Activated naive CD4-positive, alpha-beta T cell treated with anti-CD3 and anti-CD28 coated beads, Interleukin-2, amount 10 ng/mL, durations not matched to agents 7 days and 5 days (primary cell): ENCODE measurements around the gene RNF212.

Source experiments
- CTCF ChIA-PET: fragments of 350-600 bp; sonication (Branson Sonifier 250); formaldehyde crosslinking; loops from one replicate; lab custom pipeline; 2021; ENCODE audit warnings: antibody characterized with exemption; lab: Charles Lee
- DNase-seq: peaks from one replicate; pipeline ENCODE4 v3.0.0-alpha.2; 2020
- H3K27ac Mint-ChIP-seq: one replicate; pipeline ENCODE4 v1.8.0; 2021; ENCODE audit warnings: mild to moderate bottlenecking, moderate library complexity, mixed read lengths
- H3K27me3 Mint-ChIP-seq: one replicate; pipeline ENCODE4 v1.8.0; 2021; ENCODE audit warnings: mild to moderate bottlenecking, mixed read lengths
- H3K36me3 Mint-ChIP-seq: one replicate; pipeline ENCODE4 v1.8.0; 2021; ENCODE audit warnings: mixed read lengths
- H3K4me1 Mint-ChIP-seq: one replicate; pipeline ENCODE4 v1.8.0; 2021; ENCODE audit warnings: mixed read lengths
- H3K4me3 Mint-ChIP-seq: one replicate; pipeline ENCODE4 v1.8.0; 2021; ENCODE audit warnings: mild to moderate bottlenecking, moderate library complexity, mixed read lengths
- H3K9me3 Mint-ChIP-seq: one replicate; pipeline ENCODE4 v1.8.0; 2021; ENCODE audit warnings: mixed read lengths

Gene RNF212

DNA sequence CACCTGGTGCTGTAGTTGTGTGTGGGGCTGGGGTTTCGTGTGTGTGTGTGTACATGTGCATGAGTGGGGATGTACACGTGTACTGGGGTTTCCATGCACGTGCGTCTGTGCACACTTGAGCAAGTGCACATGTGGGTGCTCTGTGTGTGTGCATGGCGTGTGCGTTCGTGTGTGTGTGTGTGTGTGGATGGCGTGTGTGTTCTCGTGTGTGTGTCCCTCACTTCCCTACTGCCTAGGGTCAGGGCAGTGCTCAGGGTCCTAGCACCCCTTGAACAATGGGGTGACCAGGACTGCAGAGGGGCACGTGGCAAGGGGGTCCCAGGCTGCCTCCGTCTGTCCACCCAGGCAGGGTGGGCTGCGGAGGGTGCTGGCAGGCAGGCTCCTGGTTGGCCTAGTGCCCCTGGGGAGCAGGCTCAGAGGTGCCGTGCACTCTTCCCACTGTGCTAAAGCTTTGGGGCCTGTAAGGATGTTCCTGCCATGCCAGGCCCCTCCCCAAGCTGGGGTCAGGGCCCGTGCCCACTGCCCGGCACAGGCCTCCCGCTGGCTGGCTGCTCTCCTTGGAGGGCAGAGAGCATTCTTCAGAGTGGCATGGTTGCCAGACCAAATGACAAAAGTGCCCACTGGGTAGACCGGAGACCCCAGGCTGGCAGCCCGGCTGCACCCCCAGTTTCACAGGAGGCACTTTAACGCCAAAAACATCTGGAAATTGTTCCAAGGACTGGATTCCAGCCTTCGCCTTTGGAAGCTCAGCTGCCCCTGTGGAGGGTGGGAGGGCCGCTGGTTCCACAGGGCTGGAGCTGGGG is 72.8 kb downstream of the RNF212 start:
- no peak overlapping the region for H3K27ac Mint-ChIP-seq
- H3K36me3 Mint-ChIP-seq: no peaks in the 10 kb centered on the region
- peaks cover 22% of the 10 kb centered on the region for H3K27me3 Mint-ChIP-seq
- H3K4me1 Mint-ChIP-seq: no peaks in the 10 kb centered on the region
- H3K9me3 Mint-ChIP-seq: peaks cover 3% of the 10 kb centered on the region
- CTCF ChIA-PET: no interaction called here
- no peak for DNase-seq
- no peak overlapping the region for H3K4me3 Mint-ChIP-seq

DNA sequence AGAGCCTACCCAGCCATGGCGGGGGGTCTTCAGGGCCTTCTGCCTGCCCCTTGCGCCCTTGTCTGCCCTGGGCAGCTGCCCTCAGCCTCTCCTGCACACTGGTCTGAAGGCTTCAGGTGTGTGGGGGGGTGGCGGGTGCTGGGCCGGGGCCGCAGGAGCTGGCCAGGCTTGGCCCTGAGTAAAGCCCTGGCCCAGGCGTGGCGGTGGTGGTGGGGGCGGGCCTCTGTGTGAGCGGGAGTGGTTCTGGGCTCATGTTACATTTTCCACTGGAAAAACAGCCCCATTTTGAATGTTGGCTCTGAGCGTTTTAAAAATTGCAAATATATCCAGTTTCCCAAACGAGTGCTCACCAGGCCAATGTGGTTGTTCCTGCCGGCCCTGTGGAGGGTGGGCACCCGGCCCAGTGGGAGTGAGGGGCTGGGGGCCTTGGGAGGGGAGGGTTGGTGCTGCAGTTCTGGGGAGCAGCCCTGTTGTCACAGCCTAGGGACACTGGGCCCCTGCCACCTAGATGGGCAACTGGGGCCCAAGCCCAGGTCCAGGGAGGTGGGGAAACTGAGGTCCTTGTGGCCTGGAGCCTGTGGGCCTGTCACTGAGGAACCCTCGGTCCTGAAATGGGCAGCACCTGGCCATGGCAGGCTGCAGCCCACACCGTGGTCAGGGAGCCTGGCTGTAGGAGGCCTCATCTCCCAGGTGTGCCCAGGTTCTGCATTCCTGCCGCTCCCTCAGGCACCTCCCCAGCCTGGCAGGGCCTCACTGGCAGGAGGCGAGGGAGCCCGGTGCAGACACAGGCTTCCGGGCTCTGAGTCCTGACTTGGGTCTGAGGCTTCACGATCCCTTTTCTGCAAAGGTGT is 73.6 kb downstream of the RNF212 start:
- no peak overlapping the region for H3K27ac Mint-ChIP-seq
- no peak for DNase-seq
- peaks cover 3% of the 10 kb centered on the region for H3K9me3 Mint-ChIP-seq
- no peaks in the 10 kb centered on the region for H3K4me1 Mint-ChIP-seq
- peaks cover 14% of the 10 kb centered on the region for H3K27me3 Mint-ChIP-seq
- H3K36me3 Mint-ChIP-seq: no peaks in the 10 kb centered on the region
- CTCF ChIA-PET: no interaction called here
- no peak overlapping the region for H3K4me3 Mint-ChIP-seq

GRCh38 chr4:1038948-1039492 is 74.3 kb downstream of the RNF212 start:
- no peak overlapping the region for H3K4me3 Mint-ChIP-seq
- no peaks in the 10 kb centered on the region for H3K4me1 Mint-ChIP-seq
- CTCF ChIA-PET: no interaction called here
- no peaks in the 10 kb centered on the region for H3K36me3 Mint-ChIP-seq
- DNase-seq: no peak
- H3K27ac Mint-ChIP-seq: no peak overlapping the region
- H3K9me3 Mint-ChIP-seq: peaks cover 3% of the 10 kb centered on the region
- H3K27me3 Mint-ChIP-seq: peaks cover 7% of the 10 kb centered on the region

DNA sequence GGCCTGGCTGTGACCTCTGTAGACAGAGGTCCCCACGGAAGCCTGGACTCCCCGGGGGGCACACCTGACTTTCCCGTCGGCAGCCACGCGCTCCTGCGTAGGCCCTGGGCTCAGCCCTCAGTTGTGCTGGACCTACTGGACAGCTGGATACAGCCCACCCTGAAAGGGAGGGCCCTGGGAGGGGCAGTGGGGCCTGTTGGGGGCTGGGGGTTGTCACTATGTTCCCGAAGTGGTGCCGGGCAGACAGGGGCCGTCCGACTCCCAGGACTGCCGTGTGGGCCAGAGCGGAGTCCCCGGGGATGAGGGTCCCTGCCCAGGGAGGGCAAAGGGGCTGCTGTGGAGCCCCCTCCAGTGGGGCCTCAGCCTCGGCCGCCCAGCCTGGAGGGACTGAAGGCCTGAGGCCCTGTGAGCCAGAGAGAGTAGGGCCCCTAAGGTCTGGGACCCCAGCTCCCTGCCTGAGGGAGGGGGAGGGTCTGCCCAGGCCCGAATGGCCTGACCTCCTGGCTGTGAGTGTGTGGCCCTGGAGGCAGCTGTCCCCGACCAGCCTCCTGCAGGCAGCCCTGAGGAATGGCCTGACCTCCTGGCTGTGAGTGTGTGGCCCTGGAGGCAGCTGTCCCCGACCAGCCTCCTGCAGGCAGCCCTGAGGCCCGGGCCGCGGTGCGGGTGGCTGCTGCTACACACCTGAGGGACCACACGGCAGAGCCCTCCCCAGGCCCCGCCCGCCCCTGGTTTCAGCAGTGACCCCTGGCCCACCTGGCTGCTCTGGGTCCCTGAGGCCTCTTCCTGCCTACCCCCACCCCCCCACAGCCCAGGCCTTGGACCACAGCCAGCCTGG is 76.2 kb downstream of the RNF212 start:
- Mint-ChIP-seq H3K27me3 (no peaks in the 10 kb centered on the region), H3K27ac (no peak overlapping the region), H3K36me3 (no peaks in the 10 kb centered on the region), H3K4me3 (no peak overlapping the region), H3K4me1 (no peaks in the 10 kb centered on the region), H3K9me3 (no peaks in the 10 kb centered on the region)
- no peak for DNase-seq
- CTCF ChIA-PET: no interaction called here

GRCh38 chr4:1036095-1036494 is 77.3 kb downstream of the RNF212 start:
- Mint-ChIP-seq H3K27me3 (no peaks in the 10 kb centered on the region), H3K27ac (no peak overlapping the region), H3K9me3 (no peaks in the 10 kb centered on the region), H3K36me3 (no peaks in the 10 kb centered on the region), H3K4me1 (no peaks in the 10 kb centered on the region), H3K4me3 (no peak overlapping the region)
- no peak for DNase-seq
- CTCF ChIA-PET: no interaction called here

- Mint-ChIP-seq H3K36me3 (no peaks in the 10 kb centered on the region), H3K27ac (no peak overlapping the region), H3K27me3 (no peaks in the 10 kb centered on the region), H3K9me3 (no peaks in the 10 kb centered on the region), H3K4me3 (no peak overlapping the region), H3K4me1 (no peaks in the 10 kb centered on the region)
- CTCF ChIA-PET: no interaction called here
- DNase-seq: no peak
Observed at GRCh38 chr4:1035510-1035909, 77.9 kb downstream of the RNF212 start.

- Mint-ChIP-seq H3K4me1 (no peaks in the 10 kb centered on the region), H3K36me3 (no peaks in the 10 kb centered on the region), H3K27ac (no peak overlapping the region), H3K27me3 (no peaks in the 10 kb centered on the region), H3K9me3 (no peaks in the 10 kb centered on the region), H3K4me3 (no peak overlapping the region)
- DNase-seq: no peak
- CTCF ChIA-PET: no interaction called here
Observed at GRCh38 chr4:1033840-1034551, 79.4 kb downstream of the RNF212 start.

DNA sequence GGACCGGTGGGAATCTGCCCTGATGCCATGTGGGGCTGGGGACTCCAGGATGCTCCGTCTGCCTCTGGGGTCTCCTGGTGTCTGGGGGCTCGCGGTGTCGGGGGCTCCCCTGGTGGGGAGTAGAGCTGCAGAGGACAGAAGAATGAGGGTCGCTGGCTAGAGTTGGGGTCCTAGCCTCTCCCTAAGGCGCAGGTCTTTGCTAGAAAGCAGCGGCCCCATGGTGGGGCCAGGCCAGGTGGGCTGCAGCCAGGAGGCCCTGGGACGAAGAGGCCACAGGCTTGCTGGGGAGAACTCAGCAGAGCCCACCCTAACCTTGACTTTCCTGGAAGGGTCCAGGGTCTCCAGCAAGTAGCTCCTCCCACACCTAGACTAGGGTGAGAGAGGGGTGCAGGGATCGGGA is 80.5 kb downstream of the RNF212 start:
- no peaks in the 10 kb centered on the region for H3K27me3 Mint-ChIP-seq
- H3K27ac Mint-ChIP-seq: no peak overlapping the region
- H3K36me3 Mint-ChIP-seq: no peaks in the 10 kb centered on the region
- no peak for DNase-seq
- H3K4me3 Mint-ChIP-seq: no peak overlapping the region
- H3K9me3 Mint-ChIP-seq: no peaks in the 10 kb centered on the region
- CTCF ChIA-PET: no interaction called here
- no peaks in the 10 kb centered on the region for H3K4me1 Mint-ChIP-seq

GRCh38 chr4:1031956-1032795 is 81.2 kb downstream of the RNF212 start:
- Mint-ChIP-seq H3K27ac (no peak overlapping the region), H3K36me3 (no peaks in the 10 kb centered on the region), H3K4me3 (no peak overlapping the region), H3K27me3 (no peaks in the 10 kb centered on the region), H3K9me3 (no peaks in the 10 kb centered on the region), H3K4me1 (no peaks in the 10 kb centered on the region)
- CTCF ChIA-PET: no interaction called here
- no peak for DNase-seq

DNA sequence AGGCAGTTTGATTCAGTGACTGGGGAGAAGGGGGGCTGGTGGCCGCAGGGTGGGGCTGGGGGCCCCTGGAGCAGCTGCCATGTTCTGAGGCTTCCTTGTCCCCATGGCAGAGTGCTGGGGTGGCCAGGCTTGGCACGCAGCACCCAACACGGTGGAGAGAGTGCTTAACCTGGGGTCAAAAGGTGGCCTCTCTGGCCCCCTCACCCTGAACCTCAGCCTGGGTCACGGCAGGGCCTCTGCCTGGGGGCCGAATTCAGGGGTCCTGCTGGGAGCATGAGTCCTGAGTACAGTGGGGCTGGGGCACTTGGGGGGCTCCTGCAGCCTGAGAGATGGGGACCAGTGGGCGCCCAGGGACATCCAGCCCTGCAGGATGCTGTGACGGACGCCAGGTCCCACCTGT is 82.0 kb downstream of the RNF212 start:
- H3K27me3 Mint-ChIP-seq: no peaks in the 10 kb centered on the region
- no peak overlapping the region for H3K4me3 Mint-ChIP-seq
- no peaks in the 10 kb centered on the region for H3K9me3 Mint-ChIP-seq
- H3K4me1 Mint-ChIP-seq: peaks cover 2% of the 10 kb centered on the region
- no peaks in the 10 kb centered on the region for H3K36me3 Mint-ChIP-seq
- H3K27ac Mint-ChIP-seq: no peak overlapping the region
- no peak for DNase-seq
- CTCF ChIA-PET: no interaction called here

DNA sequence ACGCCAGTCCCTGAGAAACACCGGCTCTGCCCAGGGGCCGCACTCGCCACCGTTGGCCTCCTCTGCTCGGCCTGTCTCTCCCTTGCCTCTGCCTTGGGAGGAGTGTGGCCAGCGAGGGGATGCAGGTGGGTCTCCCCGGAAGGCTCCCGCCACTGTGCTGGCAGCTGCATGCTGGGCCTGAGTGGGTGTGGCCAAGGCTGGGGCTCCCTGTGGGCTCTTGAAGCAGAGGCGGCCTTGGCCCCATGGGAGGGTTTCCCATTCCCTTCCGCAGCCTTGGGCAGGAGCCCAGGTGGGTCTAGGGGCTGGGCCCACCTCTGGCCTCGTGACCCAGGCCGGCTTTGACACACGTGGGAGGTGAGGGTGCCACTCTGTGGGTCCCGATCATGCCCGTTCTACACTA is 82.8 kb downstream of the RNF212 start:
- Mint-ChIP-seq H3K4me1 (peaks cover 6% of the 10 kb centered on the region), H3K27me3 (no peaks in the 10 kb centered on the region), H3K27ac (no peak overlapping the region), H3K4me3 (no peak overlapping the region), H3K9me3 (no peaks in the 10 kb centered on the region), H3K36me3 (peaks cover under 1% of the 10 kb centered on the region)
- CTCF ChIA-PET: no interaction called here
- no peak for DNase-seq

DNA sequence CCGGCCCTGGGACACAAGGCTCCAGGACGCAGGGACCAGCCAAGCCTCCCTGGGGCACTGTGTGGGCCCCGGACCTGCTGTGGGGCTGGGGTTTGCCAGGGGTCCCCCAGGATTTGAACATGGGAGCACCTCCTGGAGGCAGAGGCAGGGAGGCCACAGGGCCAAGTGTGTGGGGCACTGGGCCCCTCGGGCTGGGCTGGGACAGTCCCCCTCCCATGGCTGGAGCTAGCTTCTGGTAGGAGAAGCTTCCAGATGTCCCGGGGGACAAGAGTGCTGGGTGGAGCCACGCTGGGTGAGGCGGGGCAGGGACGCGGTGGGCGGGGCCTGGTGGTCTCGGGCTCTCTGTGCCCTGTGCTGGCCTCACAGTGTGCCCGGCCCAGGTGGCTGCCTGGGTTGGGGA is 83.3 kb downstream of the RNF212 start:
- CTCF ChIA-PET: no interaction called here
- DNase-seq: no peak
- no peak overlapping the region for H3K27ac Mint-ChIP-seq
- H3K4me3 Mint-ChIP-seq: no peak overlapping the region
- H3K27me3 Mint-ChIP-seq: no peaks in the 10 kb centered on the region
- peaks cover 6% of the 10 kb centered on the region for H3K36me3 Mint-ChIP-seq
- peaks cover 1% of the 10 kb centered on the region for H3K9me3 Mint-ChIP-seq
- H3K4me1 Mint-ChIP-seq: peaks cover 6% of the 10 kb centered on the region

DNA sequence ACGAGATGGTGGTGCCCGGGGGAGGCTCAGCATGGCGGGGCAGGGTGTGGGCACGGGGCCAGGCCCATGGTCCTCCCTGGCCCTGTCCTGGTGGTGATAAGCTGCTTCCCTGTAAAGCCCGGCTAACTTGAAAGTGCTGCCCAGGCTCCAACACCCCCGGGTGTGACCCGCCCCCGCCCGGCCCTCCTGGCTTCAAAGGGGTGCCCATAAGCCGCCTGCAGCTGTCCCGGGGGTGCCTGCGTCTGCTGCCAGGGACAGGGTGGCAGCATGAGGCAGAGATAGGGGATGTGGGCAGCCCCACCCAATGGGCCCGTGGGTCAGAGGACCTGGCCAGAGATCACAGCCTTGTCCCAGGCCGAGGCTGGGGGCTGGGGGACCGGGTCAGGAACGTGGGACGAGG is 83.8 kb downstream of the RNF212 start:
- CTCF ChIA-PET: no interaction called here
- no peak overlapping the region for H3K27ac Mint-ChIP-seq
- peaks cover 6% of the 10 kb centered on the region for H3K4me1 Mint-ChIP-seq
- no peak overlapping the region for H3K4me3 Mint-ChIP-seq
- peaks cover 7% of the 10 kb centered on the region for H3K36me3 Mint-ChIP-seq
- DNase-seq: no peak
- peaks cover 1% of the 10 kb centered on the region for H3K9me3 Mint-ChIP-seq
- H3K27me3 Mint-ChIP-seq: no peaks in the 10 kb centered on the region
